ENCODE data around the gene SENP5.

The SENP5 gene

DNA sequence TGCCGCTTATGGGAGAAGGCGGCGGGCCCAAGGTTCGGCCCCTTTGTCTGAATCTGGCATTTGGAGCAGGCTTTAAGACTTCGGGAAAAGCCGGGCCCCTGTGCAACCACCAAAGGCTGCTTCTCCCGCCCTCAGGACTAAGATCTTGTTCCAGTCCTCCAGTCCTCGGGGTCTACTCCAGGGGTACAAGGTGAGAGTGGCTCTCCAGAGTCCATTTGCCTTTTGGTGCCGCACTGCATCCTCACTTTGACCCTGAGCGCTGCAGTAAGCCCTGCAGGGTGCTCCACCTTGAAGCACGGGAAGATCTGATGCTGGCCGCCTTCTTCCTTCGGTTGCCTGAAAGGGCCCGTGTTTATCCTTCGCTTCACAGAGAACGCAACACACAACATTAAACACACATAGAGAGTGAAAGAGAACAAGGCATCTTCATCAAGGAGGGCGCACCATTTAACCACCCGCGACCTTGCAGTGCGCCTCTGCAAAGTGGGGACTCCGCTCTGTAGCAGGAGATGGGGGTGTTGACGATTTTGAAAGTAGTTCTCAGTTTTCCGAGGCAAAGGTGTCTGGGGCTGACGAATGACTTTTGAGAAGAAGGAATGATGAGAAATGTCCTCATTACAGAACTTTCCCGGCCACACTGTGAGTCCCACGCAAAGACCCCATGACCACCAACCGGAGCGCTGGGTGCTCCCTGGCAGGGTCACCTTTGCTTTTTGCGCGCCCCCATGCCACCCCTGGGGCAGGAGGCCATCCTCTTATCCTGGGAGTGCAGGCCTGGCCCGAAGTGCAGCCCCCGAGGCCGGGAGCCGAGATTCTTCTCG, 99.9 kb downstream of the SENP5 start:
- FAIRE-seq: no peak
- DNase-seq (ENCODE audit: low spot score): no peak

DNA sequence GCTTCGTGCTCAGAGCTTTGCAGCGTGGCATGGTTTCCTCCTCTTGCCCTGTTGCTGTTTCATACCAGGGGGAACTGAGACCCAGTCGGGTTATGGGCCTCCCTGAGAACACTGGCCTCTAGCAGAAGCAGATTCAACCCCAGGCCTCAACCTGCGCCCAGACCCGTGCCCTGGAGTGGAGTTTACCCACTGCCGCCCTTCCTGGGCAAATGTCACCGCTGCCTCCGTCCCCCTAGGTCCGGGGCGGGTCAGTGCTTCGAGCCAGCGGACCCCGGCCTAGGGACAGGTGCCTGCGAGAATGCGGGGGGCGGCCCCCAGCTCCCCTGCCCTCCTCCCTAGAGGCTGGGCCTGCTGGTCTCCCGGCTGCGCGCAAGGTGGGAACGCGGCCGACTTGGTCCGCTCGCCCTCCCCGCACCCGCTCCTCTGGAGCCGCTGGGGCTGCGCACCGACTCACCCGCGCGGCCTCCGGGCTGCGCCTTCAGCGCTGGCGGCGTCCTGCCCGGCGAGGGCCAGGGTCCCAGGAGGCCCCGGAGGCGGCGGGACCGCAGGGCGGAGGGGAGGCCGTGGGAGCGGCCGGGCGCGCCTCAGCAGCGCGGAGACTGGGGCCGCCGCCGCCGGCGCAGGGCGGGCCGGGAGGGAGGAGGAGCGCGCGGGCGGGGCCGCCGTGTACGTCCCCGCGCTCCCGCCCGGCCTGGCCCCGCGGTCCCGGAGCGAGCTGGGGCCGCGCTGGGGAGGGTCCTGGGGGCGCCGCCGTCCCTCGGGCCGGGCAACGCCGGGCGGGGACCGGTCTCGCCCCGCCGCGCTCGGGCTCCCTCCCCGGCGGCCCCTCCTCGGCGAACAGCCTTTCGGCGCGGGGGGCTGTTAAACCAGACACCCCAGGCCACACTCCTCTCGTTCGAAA, 100.8 kb downstream of the SENP5 start, which contains the start of gene PIGZ:
TSS of gene PIGZ (minus strand) at position 601 of the 901 bp plus-strand sequence. CDS start 16,802 bp downstream, outside the sequence.
- DNase-seq (ENCODE audit: low spot score) (no peak), FAIRE-seq (no peak)

DNA sequence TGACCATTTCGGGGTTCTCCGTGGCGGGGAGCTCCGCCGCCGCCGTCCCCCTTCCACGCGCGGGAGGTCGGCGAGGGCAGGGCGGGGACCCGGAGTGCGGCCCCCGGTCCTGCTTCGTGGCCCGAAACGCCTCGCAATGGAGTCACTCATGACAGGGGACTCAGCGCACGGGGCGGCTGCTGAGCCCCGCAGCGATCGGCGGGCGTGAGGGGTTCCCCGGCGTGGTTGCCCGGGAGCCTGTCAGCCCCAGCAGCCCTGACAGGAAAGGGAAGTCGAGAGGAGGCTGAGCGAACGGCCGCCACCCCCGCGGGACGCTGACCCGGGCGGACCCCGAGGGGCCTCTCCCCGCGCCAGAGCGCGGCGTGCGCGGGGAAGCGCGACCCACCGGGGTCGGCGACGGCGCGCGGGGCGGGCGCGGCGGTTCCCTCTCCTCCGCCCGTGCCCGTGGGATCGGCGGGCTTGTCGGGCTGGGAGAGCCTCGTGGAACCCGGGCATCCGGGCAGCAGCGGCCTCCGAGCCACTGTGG, 101.5 kb downstream of the SENP5 start:
- FAIRE-seq (no peak), DNase-seq (ENCODE audit: low spot score) (no peak)

DNA sequence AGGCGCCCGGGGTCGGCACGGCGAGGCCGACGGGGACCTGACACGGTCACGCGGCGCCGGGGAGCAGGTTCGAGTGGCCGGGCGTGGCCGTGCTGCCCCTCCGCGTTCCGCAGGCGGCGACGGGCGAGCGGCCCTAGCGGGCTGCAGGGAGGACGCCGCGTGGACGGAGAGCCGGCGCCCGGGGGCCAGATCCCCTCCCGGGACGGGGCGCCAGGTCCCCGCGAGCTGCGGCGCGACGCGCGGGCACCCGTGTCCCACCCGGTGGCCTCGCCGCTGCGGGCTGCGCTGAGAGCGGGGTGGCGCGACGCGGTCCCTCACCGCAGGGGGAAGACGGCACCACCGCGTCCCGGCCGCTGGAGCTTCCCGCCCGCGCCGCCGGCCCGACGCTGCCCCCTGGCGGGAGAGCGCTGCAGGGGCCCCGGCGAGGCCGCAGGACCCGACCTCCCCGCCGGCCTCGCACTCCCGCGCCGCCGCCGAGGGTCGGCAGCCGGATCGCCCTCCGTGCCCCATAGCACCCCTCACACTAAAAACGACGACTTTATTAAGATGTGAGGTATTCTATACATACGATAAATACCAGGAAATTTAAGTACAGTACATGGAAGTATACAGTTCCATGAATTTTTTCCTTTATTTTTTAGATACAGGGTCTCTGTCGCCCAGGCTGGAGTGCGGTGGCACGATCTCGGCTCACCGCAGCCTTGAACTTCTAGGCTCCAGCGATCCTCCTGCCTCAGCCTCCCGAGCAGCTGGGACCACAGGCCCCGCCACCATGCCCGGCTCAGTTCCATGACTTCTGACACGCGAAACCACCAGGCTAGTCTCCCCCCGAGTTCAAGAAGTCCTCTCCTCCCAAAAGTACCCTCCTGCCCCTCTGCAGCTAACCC, 102.2 kb downstream of the SENP5 start:
- DNase-seq (ENCODE audit: low spot score): peak; percentile 13

DNA sequence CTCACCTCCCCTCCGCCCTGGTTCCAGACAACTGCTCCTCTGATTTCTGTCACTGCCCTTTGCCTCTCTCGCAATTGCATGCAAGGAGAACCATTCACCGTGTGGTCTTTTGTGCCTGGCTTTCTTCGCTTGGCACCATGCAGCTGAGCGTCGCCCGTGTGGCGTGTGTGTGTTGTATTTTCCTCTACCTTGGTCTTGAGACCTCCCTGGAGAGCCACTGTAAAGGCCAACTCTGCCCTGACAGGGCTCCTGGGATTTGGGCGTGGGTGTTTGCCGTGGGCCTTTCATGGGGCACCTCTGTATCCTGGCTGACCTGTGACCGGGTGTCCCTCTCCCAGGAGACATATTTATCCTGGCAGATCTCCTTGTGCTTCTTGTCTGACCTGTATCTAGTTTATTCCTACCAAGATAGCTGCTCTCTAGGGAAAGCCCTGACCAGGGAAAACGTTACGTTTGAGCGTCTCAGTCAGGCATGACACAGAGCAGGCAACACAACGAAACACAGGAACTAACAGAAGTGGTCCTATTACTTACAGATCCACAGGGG, 102.9 kb downstream of the SENP5 start:
- FAIRE-seq (no peak), DNase-seq (ENCODE audit: low spot score) (no peak)

More for the DNA sequence above, 102.2 kb downstream of the SENP5 start:
- no peak for FAIRE-seq

DNA sequence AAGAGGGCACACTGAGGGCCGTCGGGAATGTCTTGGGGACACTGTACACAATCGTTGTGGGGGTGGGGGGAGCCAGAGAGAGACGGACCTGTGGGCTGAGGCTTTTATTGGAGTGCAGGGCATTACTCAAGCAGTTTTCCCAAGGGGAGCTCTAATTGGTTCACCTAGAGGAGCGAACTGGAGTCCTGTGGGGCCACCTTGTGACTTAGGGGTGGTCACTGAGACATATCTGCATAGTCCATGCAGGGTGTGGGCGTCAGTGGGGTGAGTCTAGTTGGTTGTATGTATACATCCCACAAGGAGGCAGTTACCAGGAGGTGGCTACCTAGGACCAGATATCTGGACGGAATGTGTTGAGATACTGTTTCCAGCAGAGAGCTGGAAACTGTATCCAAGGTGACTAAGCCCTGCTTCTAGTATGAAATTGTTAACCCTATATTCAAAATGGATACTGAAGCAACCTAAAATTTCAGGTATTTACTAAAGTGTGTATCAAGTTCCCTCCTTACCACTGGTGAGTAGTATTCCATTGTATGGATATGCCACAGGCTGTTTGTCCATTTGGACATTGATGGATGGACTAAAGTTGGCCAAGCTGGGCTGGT, 103.5 kb downstream of the SENP5 start:
- DNase-seq (ENCODE audit: low spot score) (no peak), FAIRE-seq (no peak)

DNA sequence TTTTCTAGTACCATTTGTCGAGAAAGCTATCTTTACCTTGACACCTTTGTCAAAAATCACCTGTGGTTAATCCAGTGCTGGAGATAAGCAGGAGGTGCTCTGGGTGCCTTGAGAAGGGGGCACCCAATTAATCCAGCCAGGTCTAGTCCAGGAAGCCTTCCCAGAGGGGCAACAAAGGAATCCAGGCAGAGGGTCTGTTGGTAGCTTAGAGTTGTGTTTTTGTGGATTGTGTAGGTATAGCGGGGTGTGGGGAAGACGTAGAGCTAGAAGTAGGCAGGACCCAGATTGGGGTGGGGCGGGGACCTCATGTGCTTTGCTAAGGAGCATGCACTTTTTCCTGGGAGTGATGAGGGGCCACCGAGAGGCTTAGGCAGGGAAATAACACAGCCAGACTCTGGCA, 106.9 kb downstream of the SENP5 start:
- DNase-seq (ENCODE audit: low spot score) (no peak), FAIRE-seq (no peak)

DNA sequence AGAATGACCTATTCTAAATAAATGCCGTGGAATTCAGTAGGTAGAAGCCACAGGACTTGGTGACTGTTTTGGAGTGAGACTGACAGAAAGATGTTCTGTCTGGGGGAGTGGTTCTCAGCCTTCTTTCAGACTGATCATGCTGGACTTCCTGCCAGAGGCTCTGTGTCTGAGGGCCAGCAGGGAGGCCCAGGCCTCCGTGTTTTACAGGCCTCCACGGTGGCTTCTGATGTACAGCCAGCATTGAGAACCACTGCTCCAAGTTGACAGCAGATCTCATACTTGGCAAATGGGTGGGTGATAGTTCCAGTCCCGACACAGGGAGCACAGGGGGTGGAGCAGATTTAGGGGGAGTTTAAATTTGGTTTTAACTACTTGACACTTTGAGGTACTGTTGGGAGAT, 107.6 kb downstream of the SENP5 start:
- DNase-seq (ENCODE audit: low spot score): no peak
- FAIRE-seq: no peak

DNA sequence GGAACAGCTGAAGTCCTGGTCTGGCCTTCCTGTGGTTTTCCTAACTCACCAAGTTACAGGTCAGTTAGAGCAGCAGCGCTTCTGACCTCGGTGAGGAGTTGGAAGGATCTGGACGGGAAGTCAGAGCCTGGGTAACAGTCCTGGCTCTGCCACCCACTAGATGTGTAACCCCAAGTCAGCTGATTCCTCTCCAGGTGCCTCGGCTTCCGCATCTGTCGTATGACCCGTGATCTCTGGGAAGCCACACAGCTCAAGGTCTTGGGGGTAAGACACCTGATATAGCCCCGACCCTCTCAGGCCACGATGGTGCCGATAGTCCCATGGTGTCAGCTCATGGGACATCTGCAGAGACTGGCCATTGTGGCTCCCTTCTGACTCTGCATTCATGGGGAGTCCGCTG, 109.2 kb downstream of the SENP5 start:
- FAIRE-seq (no peak), DNase-seq (ENCODE audit: low spot score) (no peak)

DNA sequence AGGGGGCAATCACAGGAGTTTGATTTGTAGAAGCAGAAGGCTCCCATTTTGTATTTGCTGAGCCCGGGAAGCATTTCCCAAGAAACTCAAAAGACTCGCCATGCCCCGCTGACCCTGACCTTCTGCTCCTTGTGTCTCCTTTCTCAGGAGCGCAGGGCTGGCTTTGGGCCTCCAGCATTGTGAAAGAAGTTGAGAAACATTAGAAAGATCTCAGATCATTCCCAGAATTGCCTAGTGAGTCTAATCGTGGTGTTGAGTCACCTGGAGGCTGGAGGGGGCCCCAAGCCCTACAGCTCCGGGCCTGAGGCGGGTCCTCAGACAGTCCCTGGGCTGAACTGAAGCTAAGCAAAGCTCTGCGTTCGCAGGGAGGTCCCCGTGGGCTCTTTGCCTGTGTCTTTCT, 111.8 kb downstream of the SENP5 start:
- no peak for DNase-seq (ENCODE audit: low spot score)
- no peak for FAIRE-seq

DNA sequence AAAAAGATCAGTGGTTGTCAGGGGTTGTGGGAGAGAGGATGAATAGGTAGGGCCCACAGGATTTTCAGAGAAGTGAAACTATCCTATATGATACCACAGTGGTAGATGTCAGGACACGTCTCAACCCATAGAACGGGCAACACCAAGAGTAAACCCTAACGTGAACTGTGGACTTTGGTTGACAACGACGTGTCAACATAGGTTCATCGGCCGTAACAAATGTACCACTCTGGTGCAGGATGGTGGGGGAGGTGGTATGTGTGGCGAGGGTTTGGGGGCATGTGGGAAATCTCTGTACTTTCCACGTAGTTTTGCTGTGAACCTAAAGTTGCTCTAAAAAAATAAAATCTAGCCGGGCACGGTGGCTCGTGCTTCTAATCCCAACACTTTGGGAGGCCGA, 113.9 kb downstream of the SENP5 start:
- FAIRE-seq (no peak), DNase-seq (ENCODE audit: low spot score) (no peak)

DNA sequence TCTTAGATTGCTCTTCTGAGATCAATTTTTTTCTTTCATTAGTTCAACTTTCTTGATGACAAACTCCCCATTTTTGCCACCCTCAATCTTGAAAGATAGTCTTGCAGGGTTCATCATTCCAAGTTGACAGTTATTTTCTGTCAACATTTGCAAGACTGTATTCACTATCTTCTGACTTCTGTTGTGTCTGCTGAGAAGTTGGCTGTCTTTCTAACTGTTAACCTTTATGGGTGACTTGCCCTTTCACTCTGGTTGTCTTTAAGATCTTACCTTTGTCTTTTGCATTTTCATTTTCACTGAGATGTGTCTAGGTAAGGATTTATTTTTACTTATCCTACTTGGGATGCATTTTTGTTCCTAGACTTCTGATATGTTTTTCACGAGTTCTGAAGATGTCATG, 115.5 kb downstream of the SENP5 start:
- no peak for DNase-seq (ENCODE audit: low spot score)
- no peak for FAIRE-seq

All from RCC 7860 (cell line).